Measurements from ENCODE around the gene COBLL1.

Gene COBLL1

GRCh38 chr2:164756773-164757172 lies 84.8 kb downstream of the COBLL1 start:
- DNase-seq (ENCODE audit: low read depth in 2 of 2): no peak

- DNase-seq (ENCODE audit: low read depth in 2 of 2): no peak
Observed at GRCh38 chr2:164755952-164756351, 85.7 kb downstream of the COBLL1 start.

GRCh38 chr2:164754157-164755093 lies 87.2 kb downstream of the COBLL1 start:
- no peak for DNase-seq (ENCODE audit: low read depth in 2 of 2)

- DNase-seq (ENCODE audit: low read depth in 2 of 2): no peak
Observed at GRCh38 chr2:164752956-164753355, 88.7 kb downstream of the COBLL1 start.

DNA sequence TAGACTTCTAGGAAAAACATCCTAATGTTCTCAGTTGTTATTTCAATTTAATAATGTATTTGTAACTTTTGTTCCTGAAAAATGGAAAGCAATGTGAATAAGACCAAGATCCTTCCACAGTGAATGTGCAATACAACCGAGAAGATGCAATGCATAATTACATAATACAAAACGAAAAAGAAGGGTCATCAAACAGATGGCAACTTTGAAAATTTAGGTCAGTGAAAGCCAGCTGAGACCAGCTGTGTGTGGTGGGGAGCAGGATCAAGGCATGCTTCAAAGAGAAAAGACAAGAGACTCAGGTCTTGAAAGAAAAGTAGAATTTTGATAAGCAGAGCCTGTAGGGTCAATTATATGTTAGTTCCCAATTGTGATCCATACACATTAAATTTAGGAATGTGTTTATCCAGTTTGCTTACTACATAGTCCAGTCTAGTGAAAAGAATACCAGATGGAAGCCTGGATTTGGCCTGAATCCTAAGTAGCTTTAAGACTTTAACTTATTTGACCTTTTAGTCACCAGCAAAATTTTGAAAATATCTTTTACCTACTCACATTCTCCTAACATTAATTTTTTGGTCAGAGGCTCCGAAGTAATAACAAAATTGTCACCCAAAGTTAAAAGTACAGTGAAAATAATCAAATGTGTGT lies 93.7 kb downstream of the COBLL1 start:
- DNase-seq (ENCODE audit: low read depth in 2 of 2): no peak

DNA sequence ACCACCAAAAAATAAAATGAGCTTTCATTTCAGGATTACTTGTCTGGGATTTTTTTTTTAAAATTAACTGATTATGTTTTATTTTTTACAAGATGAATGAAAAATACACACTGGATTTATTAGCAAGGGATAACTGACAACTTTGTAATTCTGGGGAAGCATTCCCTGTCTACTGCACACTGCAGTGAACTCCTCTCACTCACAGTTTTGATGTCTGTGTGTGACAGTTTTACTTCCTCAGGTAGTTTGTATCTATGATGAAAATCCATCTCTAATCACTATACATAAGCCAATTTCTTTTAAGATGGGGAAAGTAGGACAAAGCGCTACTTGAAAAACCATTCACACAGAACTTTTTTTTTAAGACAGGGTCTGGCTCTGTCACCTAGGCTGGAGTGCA lies 94.5 kb downstream of the COBLL1 start:
- DNase-seq (ENCODE audit: low read depth in 2 of 2): no peak

- no peak for DNase-seq (ENCODE audit: low read depth in 2 of 2)
Observed at GRCh38 chr2:164746713-164747112, 94.9 kb downstream of the COBLL1 start.

GRCh38 chr2:164745012-164745797 lies 96.4 kb downstream of the COBLL1 start:
- DNase-seq (ENCODE audit: low read depth in 2 of 2): no peak

DNA sequence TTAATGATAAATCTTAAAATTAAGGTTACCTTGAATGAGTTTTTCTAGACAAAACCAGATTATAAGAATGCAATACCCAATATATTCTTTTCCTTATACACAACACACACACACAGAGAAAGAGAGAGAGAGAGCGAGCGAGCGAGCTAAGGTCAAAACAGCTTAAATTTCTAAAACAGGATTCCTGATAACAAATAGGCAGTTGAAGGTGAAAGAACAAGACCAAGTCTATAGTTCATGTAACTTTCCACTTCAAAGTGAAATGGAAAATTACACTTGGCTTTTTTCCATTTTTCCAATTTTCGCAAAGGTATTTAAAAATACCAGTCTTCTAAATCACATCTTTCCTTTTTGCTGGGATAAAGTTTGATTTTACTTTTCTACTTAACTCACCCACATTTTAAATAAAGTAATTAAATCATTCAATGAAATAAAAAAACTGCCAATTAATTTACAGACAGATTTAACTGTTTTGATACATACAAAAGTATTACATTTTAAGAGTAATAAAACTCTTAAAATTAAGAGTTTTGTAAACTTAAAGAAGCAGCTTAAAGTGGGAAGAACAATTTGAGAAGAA lies 98.8 kb downstream of the COBLL1 start:
- no peak for DNase-seq (ENCODE audit: low read depth in 2 of 2)

DNA sequence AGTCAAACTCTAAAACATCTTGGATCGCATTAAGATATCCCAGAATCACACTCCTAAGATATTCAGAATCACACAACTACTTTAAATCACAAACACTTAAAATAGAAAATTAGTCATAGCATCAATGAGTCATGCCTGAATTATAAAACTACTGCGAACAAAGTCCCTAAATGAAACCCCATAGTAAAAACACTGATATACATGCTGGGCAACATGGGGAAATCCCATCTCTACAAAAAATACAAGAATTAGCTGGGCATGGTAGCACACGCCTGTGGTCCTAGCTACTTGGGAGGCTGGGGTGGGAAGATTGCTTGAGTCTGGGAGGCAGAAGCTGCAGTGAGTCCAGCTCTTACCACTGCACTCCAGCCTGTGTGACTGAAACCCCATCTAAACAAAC lies 101.7 kb downstream of the COBLL1 start:
- no peak for DNase-seq (ENCODE audit: low read depth in 2 of 2)

DNA sequence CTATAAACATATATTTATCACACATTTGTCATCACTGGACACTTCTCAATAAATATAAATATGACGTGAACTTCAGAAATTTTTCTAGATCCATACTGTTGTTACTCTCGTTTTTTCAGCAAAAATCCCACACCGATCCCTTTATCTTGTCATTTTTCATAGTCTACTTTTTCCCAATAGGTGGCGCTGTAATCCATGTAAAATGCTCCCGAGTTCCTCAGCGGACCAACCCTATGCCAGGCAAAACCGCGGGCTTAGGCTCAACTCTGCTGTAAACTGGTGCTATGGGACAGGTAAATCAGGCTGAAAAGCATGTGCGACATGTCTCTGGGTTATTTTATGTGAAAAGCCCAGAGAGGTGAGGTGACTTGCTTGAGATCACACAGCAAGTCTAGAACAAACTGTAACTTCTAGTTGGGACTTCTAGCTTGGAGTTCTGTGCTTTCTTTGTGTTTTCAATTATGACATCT lies 104.0 kb downstream of the COBLL1 start:
- DNase-seq (ENCODE audit: low read depth in 2 of 2): no peak

- no peak for DNase-seq (ENCODE audit: low read depth in 2 of 2)
Observed at GRCh38 chr2:164735309-164735919, 106.2 kb downstream of the COBLL1 start.

DNA sequence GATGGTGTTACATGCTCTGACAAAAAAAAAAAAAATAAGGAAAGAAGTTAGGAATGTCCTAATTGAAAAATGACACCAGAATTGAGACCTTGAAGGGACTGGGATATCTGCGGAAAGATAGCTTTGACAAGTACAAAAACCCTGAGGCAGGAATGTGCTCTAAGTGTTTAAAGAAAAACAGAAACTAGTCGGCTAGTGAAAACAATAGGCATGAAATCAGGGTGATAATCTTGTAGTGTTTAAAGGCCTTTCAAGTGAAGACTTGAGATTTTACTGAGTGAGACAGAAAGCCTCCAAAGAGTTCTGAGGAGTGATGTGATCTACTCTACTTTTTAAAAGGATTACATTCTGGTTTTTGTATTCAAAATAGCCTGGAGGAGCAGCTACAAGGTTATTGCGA lies 107.4 kb downstream of the COBLL1 start:
- DNase-seq (ENCODE audit: low read depth in 2 of 2): no peak

DNA sequence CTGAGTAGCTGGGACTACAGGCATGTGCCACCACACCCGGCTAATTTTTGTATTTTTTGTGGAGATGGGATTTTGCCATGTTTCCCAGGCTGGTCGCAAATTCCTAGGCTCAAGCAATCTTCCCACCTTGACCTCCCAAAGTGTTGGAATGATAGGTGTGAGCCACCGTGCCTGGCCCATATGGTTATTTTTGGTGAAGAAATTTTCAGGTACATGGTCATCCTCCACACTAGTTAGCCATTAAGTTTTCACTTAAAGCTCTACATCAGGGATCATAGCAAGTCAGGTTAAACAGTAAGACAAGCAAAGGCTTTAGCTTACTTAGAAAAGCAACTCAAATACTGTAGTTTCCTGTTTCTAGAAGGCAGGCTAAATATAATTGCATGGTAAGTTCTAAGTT lies 116.1 kb downstream of the COBLL1 start:
- no peak for DNase-seq (ENCODE audit: low read depth in 2 of 2)

GRCh38 chr2:164722616-164723338 lies 118.8 kb downstream of the COBLL1 start:
- DNase-seq (ENCODE audit: low read depth in 2 of 2): no peak

DNA sequence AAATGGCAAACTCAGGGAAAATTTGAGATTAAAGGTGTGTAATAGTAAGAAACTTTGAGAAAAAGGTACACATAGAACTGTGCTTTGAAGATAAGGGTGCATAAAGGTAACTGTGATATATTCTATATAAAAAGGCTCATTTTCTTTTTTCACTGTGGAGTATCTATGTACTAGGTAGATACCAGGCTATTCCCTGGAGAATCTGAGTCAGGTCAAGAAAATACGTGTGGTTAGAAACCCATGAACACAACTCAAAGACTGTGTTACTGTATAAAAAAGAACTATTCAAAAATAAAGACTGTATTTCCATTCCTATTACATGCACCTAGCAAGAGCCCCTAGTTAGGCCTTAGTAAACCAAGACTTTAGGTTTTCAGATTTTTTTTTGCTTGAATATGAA lies 120.2 kb downstream of the COBLL1 start:
- no peak for DNase-seq (ENCODE audit: low read depth in 2 of 2)

- DNase-seq (ENCODE audit: low read depth in 2 of 2): no peak
Observed at GRCh38 chr2:164719996-164720941, 121.4 kb downstream of the COBLL1 start.

DNA sequence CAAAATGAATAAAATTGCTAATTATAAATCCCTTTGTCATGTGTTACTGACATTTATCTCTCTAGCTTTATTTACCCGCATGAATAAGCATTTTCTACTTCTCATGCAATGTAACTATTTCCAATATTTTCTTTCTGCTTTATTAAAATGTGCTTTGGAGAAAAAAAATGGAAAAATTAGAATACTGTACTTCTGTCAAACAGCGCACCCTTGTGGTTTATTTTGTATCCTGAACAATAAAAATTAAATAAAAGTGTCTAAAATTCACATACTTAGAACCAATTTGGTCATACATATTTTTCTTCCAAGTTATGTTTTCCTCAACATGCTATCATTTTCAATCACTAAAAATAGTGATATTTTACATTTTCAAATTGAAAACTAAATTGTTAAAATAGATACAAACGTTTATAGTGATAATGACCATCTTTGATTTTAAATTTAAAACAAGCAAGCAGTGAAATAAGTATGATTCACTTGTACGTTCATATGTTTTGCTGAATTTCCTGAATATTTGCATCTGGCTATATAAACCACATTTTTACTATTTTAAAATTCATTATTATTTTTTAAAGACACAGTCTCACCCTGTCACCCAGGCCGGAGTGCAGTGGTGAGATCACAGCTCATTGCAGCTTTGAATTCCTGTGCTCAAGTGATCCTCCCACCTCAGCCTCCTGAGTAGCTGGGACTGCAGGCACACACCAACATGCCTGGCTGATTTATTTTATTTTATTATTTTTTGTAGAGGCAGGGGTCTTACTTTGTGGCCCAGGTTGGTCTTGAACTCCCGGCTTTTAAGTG lies 124.4 kb downstream of the COBLL1 start:
- no peak for DNase-seq (ENCODE audit: low read depth in 2 of 2)

DNA sequence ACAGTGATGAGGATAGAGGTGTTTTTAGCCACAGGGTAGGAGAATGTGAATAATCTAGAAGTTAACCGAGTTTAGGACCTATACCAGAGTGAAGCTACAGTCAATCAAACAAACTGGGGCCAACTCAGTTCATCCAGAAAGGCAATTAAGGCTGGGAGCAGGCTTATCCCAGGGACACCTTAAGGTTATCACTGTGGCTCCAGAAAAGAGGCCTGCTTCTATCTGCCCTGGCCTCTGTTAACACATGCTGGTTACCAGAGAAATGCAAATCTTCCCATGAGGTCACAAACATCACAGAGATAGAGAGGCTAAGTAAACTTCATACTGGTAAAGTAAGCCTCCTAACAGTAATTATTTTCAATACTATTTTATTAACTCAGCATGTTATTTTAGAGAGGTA lies 127.2 kb downstream of the COBLL1 start:
- DNase-seq (ENCODE audit: low read depth in 2 of 2): no peak
